HG02610 (cell line): ENCODE results near the gene OST4.
"Not testable (repeated sequence)": the region's sequence is repeated elsewhere in the genome, so short reads cannot be mapped to it uniquely, and the experiment has no call there.

Experiments used
- ATAC-seq: cut with Tn5 transposase; IDR thresholded peaks from one replicate; pipeline ENCODE4 v1.9.1; 2021; ENCODE audit warnings: mild to moderate bottlenecking, moderate library complexity; ENCODE audit not compliant: unreplicated experiment

Gene OST4

DNA sequence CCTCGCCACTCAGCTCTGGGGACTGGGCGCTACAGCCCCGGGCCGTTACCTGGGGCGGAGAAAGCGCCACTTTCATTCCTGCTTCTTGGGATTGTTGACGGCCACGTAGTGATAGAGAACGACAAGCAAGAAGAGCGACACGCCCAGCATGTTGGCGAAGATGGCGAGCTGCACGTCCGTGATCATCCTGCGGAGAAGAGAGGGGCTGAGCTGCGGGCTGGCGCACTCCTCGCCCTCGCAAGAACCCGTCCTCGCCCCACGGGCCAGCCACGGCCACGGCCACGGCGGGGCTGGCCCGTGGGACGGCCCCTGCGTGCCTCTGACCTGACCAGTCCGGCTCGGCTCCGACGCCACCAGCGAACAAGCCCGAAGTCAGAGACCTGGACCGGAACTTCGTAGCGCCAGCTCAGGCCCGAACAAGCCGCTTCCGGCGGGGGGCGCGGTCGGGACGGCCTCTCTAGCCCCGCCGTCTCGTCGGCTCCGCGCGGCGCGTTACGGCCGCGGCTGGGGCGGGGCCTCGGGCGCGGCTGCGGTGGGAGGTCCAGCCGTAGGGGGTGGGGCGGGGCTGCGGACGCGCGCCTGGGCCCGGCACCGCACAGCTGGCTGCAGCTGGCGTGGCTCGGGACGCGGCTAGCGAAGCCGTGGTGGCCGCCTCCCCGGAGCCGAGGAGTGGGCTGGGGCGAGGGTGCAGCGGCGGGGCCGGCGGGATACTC, at the start of gene OST4:
TSS of gene OST4 (minus strand) at position 378 of the 713 bp plus-strand sequence.
- peak; percentile 81 for ATAC-seq

DNA sequence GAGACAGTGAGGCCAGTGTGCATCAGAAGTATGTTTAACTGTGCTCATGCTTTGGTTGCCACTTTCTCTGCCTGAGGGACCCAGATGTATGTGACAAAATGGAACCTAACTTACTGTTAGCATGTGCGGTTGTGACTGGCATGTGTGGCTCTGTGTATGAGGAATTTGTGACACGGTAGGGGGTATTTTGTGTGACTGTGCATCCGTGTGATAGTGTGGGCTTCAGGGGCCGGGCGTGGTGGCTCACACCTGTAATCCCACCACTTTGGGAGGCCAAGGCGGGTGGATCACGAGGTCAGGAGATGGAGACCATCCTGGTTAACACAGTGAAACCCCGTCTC, 47.8 kb upstream of the OST4 start:
- ATAC-seq: not testable (repeated sequence)

DNA sequence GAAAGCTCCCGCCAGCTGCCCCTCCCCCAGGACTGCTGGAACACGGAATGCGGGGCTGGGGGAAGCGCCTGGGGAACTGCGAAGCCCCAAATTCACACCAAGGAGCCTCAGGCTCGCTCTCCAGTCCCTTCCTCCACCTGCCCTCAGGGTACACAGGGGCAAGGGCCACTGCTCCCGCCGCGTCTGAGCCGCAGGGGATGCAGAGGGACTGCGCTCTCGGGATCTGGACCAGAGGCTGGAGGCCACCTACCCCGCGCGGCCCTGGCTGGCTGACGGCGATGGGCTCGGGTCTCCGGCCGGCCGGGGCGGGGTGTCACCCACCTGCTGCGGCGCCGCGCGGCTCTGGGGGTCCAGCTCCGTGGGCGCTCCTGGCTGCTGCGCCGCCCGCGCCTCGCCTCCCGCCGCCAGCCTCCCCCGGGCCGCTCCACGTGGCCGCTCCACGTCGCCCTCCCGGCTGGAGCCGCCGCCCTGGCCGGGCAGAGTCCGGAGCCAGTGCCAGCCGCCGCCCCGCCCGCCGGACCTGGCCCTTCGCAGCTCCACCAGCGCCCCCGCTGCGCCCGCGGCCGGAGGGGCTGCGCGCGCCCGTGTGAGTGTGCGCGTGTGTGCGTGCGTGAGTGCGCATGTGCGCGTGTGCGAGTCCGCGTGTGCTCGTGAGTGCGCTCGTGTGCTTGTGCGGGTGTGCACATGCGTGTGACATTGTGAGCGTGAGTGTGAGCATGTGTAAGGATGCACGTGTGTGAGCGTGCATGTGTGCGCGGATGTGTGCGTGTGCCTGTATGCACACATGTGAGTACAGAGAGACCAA, 47.3 kb upstream of the OST4 start, which contains the start of gene CGREF1:
TSS of gene CGREF1 (minus strand) at position 604 of the 805 bp plus-strand sequence. CDS start 14,762 bp downstream, outside the sequence.
- ATAC-seq: no peak

- no peak for ATAC-seq
Measured at GRCh38 chr2:27117995-27118524, 46.6 kb upstream of the OST4 start.

DNA sequence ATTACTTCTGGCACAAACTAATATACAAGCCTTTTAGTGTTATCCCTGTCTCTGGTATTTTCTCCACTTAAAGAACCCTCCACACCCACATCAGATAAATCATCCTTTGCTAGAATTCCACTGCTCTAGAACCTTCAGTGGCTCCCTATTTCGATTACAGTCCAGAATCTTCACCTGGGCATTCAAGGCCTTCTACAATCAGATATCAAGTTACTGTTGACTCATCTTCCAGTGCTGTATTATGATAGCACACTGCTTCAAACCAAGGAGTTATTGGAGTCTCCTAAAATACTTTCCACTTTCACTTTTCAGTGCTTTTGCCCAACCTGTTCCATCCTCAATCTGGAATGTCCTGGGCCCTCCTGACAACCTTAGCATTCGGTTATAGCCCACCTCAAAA, 44.1 kb upstream of the OST4 start:
- no peak for ATAC-seq

GRCh38 chr2:27111392-27112078, 40.1 kb upstream of the OST4 start:
- not testable (repeated sequence) for ATAC-seq

- ATAC-seq: not testable (repeated sequence)
Measured at GRCh38 chr2:27110603-27111352, 39.3 kb upstream of the OST4 start.

GRCh38 chr2:27109083-27109482, 37.6 kb upstream of the OST4 start:
- no peak for ATAC-seq

GRCh38 chr2:27108221-27108620, 36.8 kb upstream of the OST4 start:
- ATAC-seq: no peak

- no peak for ATAC-seq
Measured at GRCh38 chr2:27105981-27106380, 34.5 kb upstream of the OST4 start.

- ATAC-seq: no peak
Measured at GRCh38 chr2:27102329-27102728, 30.9 kb upstream of the OST4 start.

GRCh38 chr2:27100036-27100435, 28.6 kb upstream of the OST4 start:
- ATAC-seq: no peak

- no peak for ATAC-seq
Measured at GRCh38 chr2:27099334-27099955, 28.0 kb upstream of the OST4 start.

GRCh38 chr2:27097341-27097740, 25.9 kb upstream of the OST4 start:
- ATAC-seq: no peak

GRCh38 chr2:27096748-27097297, 25.4 kb upstream of the OST4 start:
- no peak for ATAC-seq

DNA sequence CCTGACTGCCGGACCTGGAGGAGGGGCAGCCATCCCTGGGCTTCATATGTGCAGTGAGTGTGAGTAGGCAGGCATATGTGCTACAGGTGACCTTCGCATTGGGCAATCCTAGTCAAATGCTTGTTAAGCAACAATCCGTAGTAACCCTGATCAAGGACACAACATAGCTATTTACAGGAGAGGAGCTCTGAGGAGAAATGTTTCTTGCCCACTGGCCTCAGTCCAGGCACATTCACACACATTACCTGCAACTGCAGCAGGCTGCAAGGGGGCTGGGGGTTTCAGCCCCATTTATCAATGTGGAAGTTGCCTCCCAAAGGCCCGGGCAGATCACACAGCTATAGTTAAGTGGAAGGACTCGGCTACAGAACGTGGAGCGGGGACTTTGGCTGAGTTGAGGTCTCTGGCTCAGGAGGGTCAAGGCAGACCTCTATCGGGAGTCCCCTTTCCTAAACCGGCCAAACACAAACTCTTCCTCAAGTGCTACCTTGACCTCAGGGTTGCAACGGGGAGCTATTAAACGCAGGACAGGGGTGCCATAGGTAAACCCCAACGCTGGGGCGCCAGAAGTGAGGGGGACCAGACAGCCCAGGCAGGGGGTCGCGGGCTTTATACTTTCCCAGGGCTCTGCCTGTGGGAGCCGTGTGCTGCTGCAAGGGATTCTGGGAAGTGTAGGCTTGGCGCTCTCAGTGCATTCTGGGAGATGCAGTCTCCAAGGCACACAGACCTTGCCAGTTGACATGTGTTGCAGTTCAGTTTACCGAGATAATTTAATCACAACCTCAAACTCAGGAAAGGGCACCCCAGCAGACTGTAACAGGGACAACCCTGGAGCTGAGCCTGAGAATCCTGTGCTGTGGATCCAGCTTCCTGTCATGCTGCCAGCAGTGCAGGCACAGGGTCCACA, 24.5 kb upstream of the OST4 start:
- ATAC-seq: peak; percentile 59

GRCh38 chr2:27095427-27095744, 23.9 kb upstream of the OST4 start:
- no peak for ATAC-seq

- no peak for ATAC-seq
Measured at GRCh38 chr2:27094353-27094984, 23.0 kb upstream of the OST4 start.
